Transverse colon (tissue), 4 donors: ENCODE results near the gene GPR162. TPM values are rescaled to one million over a fixed set of nuclear protein-coding genes. Genes with fewer than 3 reads are reported as not detected.

ENCODE experiments used
- DNase-seq: peaks from one replicate; pipeline ENCODE4 v3.0.0-alpha.2; 2019
- H3K27ac ChIP-seq, 4 donors: fragments of 200-600 bp; sonication (generic); 2 replicates each; pipeline ENCODE4 v1.5.1; 2016 to 2018; ENCODE audit warnings: inconsistent platforms in 4 of 4
- H3K27me3 ChIP-seq: fragments of 200-600 bp; sonication (generic); 2 replicates; pipeline ENCODE4 v1.5.1; 2017; ENCODE audit warnings: inconsistent platforms
- H3K36me3 ChIP-seq, 4 donors: fragments of 200-600 bp; sonication (generic); 2 replicates each; pipeline ENCODE4 v1.5.1; 2017 to 2019; ENCODE audit warnings: inconsistent platforms in 4 of 4
- H3K4me1 ChIP-seq, 4 donors: fragments of 200-600 bp; sonication (generic); 2 replicates each; pipeline ENCODE4 v1.5.1; 2017 to 2020; ENCODE audit warnings: inconsistent platforms in 4 of 4
- H3K4me3 ChIP-seq, 4 donors: fragments of 200-600 bp; sonication (generic); 1 replicate in 1 of 4; 2 replicates in 3 of 4; pipeline versions ENCODE4 v1.5.1 to v1.6.1; 2017 to 2019; ENCODE audit warnings: inconsistent platforms in 4 of 4
- H3K9me3 ChIP-seq, 2 donors: fragments of 200-600 bp; sonication (generic); 2 replicates each; pipeline ENCODE4 v1.5.1; 2017 to 2019; ENCODE audit warnings: inconsistent platforms in 2 of 2
- EP300 ChIP-seq: sonication (generic); formaldehyde crosslinking; IDR thresholded peaks from one replicate; pipeline ENCODE4 v1.6.1; 2017; ENCODE audit warnings: antibody characterized with exemption, low read depth
- POLR2A ChIP-seq: fragments of 450-650 bp; IDR thresholded peaks from one replicate; pipeline ENCODE4 v1.6.1; 2016; ENCODE audit warnings: antibody characterized with exemption, mild to moderate bottlenecking, moderate library complexity
- POLR2AphosphoS5 ChIP-seq, 3 donors: sonication (generic); formaldehyde crosslinking; IDR thresholded peaks; one replicate each; pipeline ENCODE4 v1.6.1; 2016; ENCODE audit warnings: antibody characterized with exemption in 3 of 3
- WGBS, 2 donors: methylation state at CpG; one replicate each; pipeline ENCODE4 v1.1.5; 2018; ENCODE audit warnings: low coverage in 1 of 2; 5-methylcytosine and 5-hydroxymethylcytosine counted together
- in situ Hi-C, 4 donors: fragments of 200-750 bp; cut with MboI; loops; one replicate each; pipeline versions ENCODE4 v1.15.0 to v1.15.1; 2017; ENCODE audit warnings: low sequenced_read_pairs in 3 of 4, low pct_ligation_motif_present in 1 of 4, low pct_unique_long_range_greater_than_20kb in 1 of 4
- intact Hi-C: fragments of 100-400 bp; cut with DNase I; formaldehyde crosslinking; loops from one replicate; pipeline ENCODE4 v1.15.1; 2023; ENCODE audit warnings: low total_unique reads
- total RNA-seq, 4 donors: library from RNA; depleted of rRNA; stranded (reverse); fragments of >200 nt; gene quantifications; one replicate each; pipeline ENCODE4 v1.1.0, GENCODE V29; 2016
- TF ChIP-seq, protein P1 (sequence below), 5 experiments: fragments of 200-600 bp in 3 of 5; fragments of 450-650 bp in 2 of 5; sonication (generic) in 3 of 5; IDR thresholded peaks; 1 replicate in 2 of 5; 2 replicates in 3 of 5; pipeline ENCODE4 v1.5.1; 2016 to 2017; ENCODE audit warnings: antibody characterized with exemption in 5 of 5, inconsistent platforms in 3 of 5, mild to moderate bottlenecking in 2 of 5, moderate library complexity in 1 of 5

GPR162 gene
- total RNA-seq, 4 donors from 2014 or later, result 3.0 to 6.4 (median 3.1) TPM; not detected in 1

DNA sequence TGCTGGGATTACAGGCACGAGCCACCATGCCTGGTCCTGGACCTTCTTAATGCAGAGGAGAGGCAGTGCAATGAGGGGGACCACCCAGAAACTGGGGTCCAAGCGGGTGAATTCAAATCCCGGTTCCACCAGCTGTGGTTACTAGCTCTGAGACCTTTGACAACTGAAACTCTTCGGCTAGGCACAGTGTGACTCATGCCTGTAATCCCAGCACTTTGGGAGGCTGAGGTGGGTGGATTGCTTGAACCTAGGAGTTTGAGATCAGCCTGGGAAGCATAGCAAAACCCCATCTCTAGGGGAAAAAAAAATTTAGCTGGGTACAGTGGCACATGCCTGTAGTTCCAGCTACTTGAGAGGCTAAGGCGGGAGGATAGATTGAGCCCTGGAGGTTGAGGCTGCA, 37.3 kb upstream of the GPR162 start:
- H3K4me3 ChIP-seq, result no peak overlapping the region
- H3K27me3 ChIP-seq, result no peaks in the 10 kb centered on the region
- H3K36me3 ChIP-seq, result no peaks in the 10 kb centered on the region
- TF ChIP-seq POLR2AphosphoS5 (IDR thresholded peaks at IDR 0.05) (no peak), POLR2A (no peak), EP300 (no peak)
- TF ChIP-seq, protein P1, sequence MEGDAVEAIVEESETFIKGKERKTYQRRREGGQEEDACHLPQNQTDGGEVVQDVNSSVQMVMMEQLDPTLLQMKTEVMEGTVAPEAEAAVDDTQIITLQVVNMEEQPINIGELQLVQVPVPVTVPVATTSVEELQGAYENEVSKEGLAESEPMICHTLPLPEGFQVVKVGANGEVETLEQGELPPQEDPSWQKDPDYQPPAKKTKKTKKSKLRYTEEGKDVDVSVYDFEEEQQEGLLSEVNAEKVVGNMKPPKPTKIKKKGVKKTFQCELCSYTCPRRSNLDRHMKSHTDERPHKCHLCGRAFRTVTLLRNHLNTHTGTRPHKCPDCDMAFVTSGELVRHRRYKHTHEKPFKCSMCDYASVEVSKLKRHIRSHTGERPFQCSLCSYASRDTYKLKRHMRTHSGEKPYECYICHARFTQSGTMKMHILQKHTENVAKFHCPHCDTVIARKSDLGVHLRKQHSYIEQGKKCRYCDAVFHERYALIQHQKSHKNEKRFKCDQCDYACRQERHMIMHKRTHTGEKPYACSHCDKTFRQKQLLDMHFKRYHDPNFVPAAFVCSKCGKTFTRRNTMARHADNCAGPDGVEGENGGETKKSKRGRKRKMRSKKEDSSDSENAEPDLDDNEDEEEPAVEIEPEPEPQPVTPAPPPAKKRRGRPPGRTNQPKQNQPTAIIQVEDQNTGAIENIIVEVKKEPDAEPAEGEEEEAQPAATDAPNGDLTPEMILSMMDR (IDR thresholded peaks at IDR 0.05), result no peak
- DNase-seq, result no peak
- WGBS, 2 donors, result 75% methylated on average over 5 of the region's 5 CpGs; no CpG with 5 or more reads in 1 of the 2 donors
- no peak overlapping the region for H3K27ac ChIP-seq
- intact Hi-C loops, result loop anchor here (5.0 kb wide), 1 partner anchor 37 kb away; no protein-coding TSS in a partner anchor
- H3K4me1 ChIP-seq, result peaks cover 0 to 10% (median under 1%) of the 10 kb centered on the region in 4 donors
- H3K9me3 ChIP-seq, result no peaks in the 10 kb centered on the region
- in situ Hi-C loops, result no loop called here

DNA sequence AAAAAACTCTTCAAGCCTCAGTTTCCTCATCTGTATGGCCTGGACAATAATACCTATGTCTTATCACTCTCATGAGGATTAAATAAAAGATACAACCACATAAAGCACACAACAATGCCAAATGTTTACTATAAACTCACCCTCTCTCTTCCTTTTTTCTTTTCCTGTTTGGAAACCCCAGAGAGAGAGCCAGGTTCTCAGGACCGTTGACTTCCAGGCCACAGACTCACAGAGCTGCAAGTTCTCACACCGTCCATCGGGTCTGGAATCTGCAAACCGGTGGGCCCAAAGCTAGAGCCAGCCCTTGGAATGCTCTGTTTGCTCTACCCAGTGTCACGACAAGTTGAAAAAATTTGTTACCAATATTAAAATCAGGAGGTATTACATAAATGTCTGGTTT, 36.9 kb upstream of the GPR162 start:
- Histone ChIP-seq H3K27ac (no peak overlapping the region), H3K27me3 (no peaks in the 10 kb centered on the region), H3K9me3 (no peaks in the 10 kb centered on the region), H3K4me1 (peaks cover 0 to 6% (median 0%) of the 10 kb centered on the region in 4 donors), H3K36me3 (no peaks in the 10 kb centered on the region), H3K4me3 (no peak overlapping the region)
- TF ChIP-seq EP300 (no peak), POLR2A (no peak), POLR2AphosphoS5 (IDR thresholded peaks at IDR 0.05) (no peak)
- TF ChIP-seq, protein P1 (IDR thresholded peaks at IDR 0.05), result no peak
- no peak for DNase-seq
- WGBS, 2 donors, result 40 to 71% methylated on average over 1 to 5 of the region's 5 CpGs
- intact Hi-C loops (loop anchor here (5.0 kb wide), 1 partner anchor 37 kb away; no protein-coding TSS in a partner anchor), in situ Hi-C loops (no loop called here)

DNA sequence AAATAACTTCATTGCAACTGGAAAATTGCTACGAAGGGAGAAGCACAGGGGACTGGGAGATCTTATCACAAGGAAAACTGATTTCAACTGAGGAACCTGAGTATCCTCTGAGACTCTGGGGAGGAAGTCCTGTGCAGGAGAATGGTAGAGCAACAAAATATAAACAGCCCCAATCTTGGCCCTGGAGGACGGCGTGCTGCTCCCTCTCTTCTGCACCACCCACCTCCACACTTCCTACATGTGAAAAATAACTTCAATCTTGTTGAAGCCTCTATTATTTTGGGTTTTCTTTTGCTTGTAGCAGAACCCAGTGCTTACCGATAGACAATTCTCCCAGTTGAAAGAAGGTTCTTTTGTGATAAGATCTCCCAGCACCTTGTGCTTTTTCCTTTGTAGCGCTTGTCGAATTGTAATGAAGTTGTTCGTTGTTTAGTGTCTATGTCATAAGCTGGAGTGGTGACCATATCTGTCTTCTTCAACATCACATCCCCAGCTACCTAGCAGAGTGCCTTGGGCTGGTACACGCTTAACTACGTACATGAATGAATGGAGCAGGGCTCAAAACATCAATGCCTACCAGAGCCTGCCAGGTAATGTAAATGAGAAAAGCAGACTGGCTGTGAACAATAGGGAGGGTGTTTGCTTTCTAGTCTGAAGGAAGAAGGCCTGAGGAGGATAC, 35.1 kb upstream of the GPR162 start:
- Histone ChIP-seq H3K36me3 (no peaks in the 10 kb centered on the region), H3K4me1 (no peaks in the 10 kb centered on the region), H3K4me3 (no peak overlapping the region), H3K27me3 (no peaks in the 10 kb centered on the region), H3K27ac (peak overlapping the region in 1 of 4 donors; percentile 1), H3K9me3 (no peaks in the 10 kb centered on the region)
- intact Hi-C loops, result no loop called here
- no peak for TF ChIP-seq EP300
- TF ChIP-seq POLR2A, result no peak
- TF ChIP-seq POLR2AphosphoS5 (IDR thresholded peaks at IDR 0.05), result no peak
- TF ChIP-seq, protein P1 (IDR thresholded peaks at IDR 0.05), result no peak
- in situ Hi-C loops, result no loop called here
- WGBS, 2 donors, result 71 to 87% methylated on average over 1 to 9 of the region's 9 CpGs
- DNase-seq, result no peak

DNA sequence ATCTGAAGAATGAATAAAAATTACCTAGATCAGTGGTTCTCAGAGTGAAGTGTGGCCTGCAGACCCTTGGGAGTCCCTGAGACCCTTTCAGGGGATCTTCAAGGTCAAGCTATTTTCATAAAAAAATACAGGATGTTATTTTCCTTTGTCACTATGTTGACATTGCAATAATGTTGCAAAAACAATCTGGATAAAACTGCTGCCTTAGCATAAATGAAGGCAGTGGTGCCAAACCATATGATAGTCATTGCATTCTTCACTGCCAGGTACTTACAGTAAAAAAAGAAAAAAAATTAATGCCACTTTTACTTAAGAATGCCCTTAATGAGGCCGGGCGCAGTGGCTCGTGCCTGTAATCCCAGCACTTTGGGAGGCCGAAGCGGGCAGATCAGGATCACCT, 34.3 kb upstream of the GPR162 start:
- WGBS, 2 donors, result 92 to 98% methylated on average over 4 to 5 of the region's 5 CpGs

More for the DNA sequence above, 34.3 kb upstream of the GPR162 start:
- Histone ChIP-seq H3K4me3 (no peak overlapping the region), H3K36me3 (no peaks in the 10 kb centered on the region), H3K27ac (no peak overlapping the region), H3K27me3 (no peaks in the 10 kb centered on the region), H3K4me1 (peaks cover 0 to 4% (median 0%) of the 10 kb centered on the region in 4 donors), H3K9me3 (no peaks in the 10 kb centered on the region)
- in situ Hi-C loops, result no loop called here
- DNase-seq, result no peak
- intact Hi-C loops, result no loop called here
- TF ChIP-seq, protein P1 (IDR thresholded peaks at IDR 0.05), result no peak
- TF ChIP-seq POLR2AphosphoS5 (IDR thresholded peaks at IDR 0.05) (no peak), EP300 (no peak), POLR2A (no peak)
